Adrenal gland (tissue), 12 donors: Measurements from ENCODE around the gene RPAP3. TPM values are rescaled to one million over a fixed set of nuclear protein-coding genes. Genes with fewer than 3 reads are reported as not detected.

Experiments used
- DNase-seq, 7 donors: peaks; one replicate each; pipeline ENCODE4 v3.0.0-alpha.2; 2019 to 2020
- H3K27ac ChIP-seq, 5 donors: fragments of 200-600 bp; sonication (generic) in 4 of 5; 1 replicate in 3 of 5; 2 replicates in 2 of 5; pipeline versions ENCODE4 v1.5.1 to v1.8.0; 2016 to 2020; ENCODE audit warnings: mild to moderate bottlenecking in 1 of 5
- H3K27me3 ChIP-seq: fragments of 200-600 bp; 2 replicates; pipeline ENCODE4 v1.8.0; 2021
- H3K36me3 ChIP-seq, 2 donors: fragments of 200-600 bp; replicated peaks in 1 of 2; 1 replicate in 1 of 2; 2 replicates in 1 of 2; pipeline versions ENCODE4 v1.5.1 to v1.8.0; 2018 to 2022
- H3K4me1 ChIP-seq, 2 donors: fragments of 200-600 bp; replicated peaks in 1 of 2; 1 replicate in 1 of 2; 2 replicates in 1 of 2; pipeline versions ENCODE4 v1.5.1 to v1.8.0; 2018 to 2021
- H3K4me3 ChIP-seq, 4 donors: fragments of 200-600 bp; sonication (generic) in 3 of 4; one replicate each; pipeline ENCODE4 v1.5.1; 2016 to 2018
- H3K9me3 ChIP-seq, 3 donors: fragments of 200-600 bp; sonication (generic) in 1 of 3; replicated peaks in 1 of 3; 1 replicate in 2 of 3; 2 replicates in 1 of 3; pipeline versions ENCODE4 v1.5.1 to v1.8.0; 2016 to 2021
- CTCF ChIP-seq, 6 experiments: fragments of 450-650 bp in 4 of 6; fragments of 200-600 bp in 2 of 6; sonication (generic) in 1 of 6; IDR thresholded peaks; 1 replicate in 5 of 6; 2 replicates in 1 of 6; pipeline versions ENCODE4 v1.5.1 to v1.8.0; 2016 to 2021; ENCODE audit warnings: antibody characterized with exemption in 6 of 6, mild to moderate bottlenecking in 2 of 6, moderate library complexity in 1 of 6
- POLR2A ChIP-seq, 2 donors: fragments of 450-650 bp; IDR thresholded peaks; one replicate each; pipeline ENCODE4 v1.6.1; 2017; ENCODE audit warnings: antibody characterized with exemption in 2 of 2, mild to moderate bottlenecking in 2 of 2, moderate library complexity in 1 of 2
- WGBS, 4 donors: extraction: QIAGEN DNeasy Blood & Tissue Kit in 2 of 4; methylation state at CpG; one replicate each; pipeline versions ENCODE4 v1.1.5 to v1.1.7; 2013 to 2017; 5-methylcytosine and 5-hydroxymethylcytosine counted together
- intact Hi-C, 2 donors: fragments of 100-400 bp; cut with DNase I; formaldehyde crosslinking; loops; one replicate each; pipeline versions ENCODE4 v1.14.1 to v1.15.0; 2022 to 2023
- polyA plus RNA-seq, 3 donors: library from polyadenylated mRNA; stranded (reverse); fragments of 200-250 nt in 2 of 3; fragments of 350-450 nt in 1 of 3; fragmentation: Illumina TruSeq in 1 of 3; extraction: RNeasy Lipid Tissue Mini Kit (QIAGEN cat#74804) in 1 of 3; gene quantifications; one replicate each; pipeline ENCODE4 v1.2.3, GENCODE V29; 2013 to 2014
- total RNA-seq, 9 donors: library from RNA; depleted of rRNA in 4 of 9; stranded (reverse); fragments of >200 nt in 4 of 9; fragments of 120-200 nt in 1 of 9; fragmentation: NEBNext Ultra II Directional in 1 of 9; extraction: Animal tissue kit (Norgen Biotek cat#: 25700) in 1 of 9; gene quantifications; one replicate each; pipeline versions ENCODE4 v1.1.0 to v1.2.4, GENCODE V29; 2013 to 2023
- donor health status: healthy with polysubstance abuse.
- donor health status: Bipolar disorder and iron deficiency.
- donor health status: DM: yes; HTN: yes; CAD: no.
- donor health status: DM: no; HTN: no; CAD: no.
- donor health status: DM: no; HTN: no; CAD: no.
- donor health status: DM: yes; HTN: yes; CAD: no.

RPAP3 gene
- total and polyA plus RNA-seq, 12 donors, result 7.3 to 56.1 (median 16.7) TPM

- intact Hi-C loops, result no loop called here
- Histone ChIP-seq H3K9me3 (no peaks in the 10 kb centered on the region), H3K4me3 (no peak overlapping the region), H3K4me1 (no peaks in the 10 kb centered on the region), H3K27me3 (no peaks in the 10 kb centered on the region), H3K36me3 (no peaks in the 10 kb centered on the region), H3K27ac (no peak overlapping the region)
- no peak for DNase-seq
- no peak for TF ChIP-seq POLR2A (IDR thresholded peaks at IDR 0.05)
- TF ChIP-seq CTCF (IDR thresholded peaks at IDR 0.05), result no peak
- WGBS, 4 donors, result 60 to 72% (median 66%) methylated on average over 5 of the region's 5 CpGs
Measured at GRCh38 chr12:47725893-47726292, 20.1 kb upstream of the RPAP3 start.

GRCh38 chr12:47725091-47725772 is 19.4 kb upstream of the RPAP3 start, which contains the start of gene ENDOU:
TSS of gene ENDOU (minus strand) at chr12:47725490. CDS start at chr12:47725413, 77 bp downstream.
- H3K9me3 ChIP-seq, result no peaks in the 10 kb centered on the region
- no peak for TF ChIP-seq CTCF (IDR thresholded peaks at IDR 0.05)
- no peak for TF ChIP-seq POLR2A (IDR thresholded peaks at IDR 0.05)
- H3K27me3 ChIP-seq, result no peaks in the 10 kb centered on the region
- no peaks in the 10 kb centered on the region for H3K4me1 ChIP-seq
- no peak within 1 kb of the TSS for H3K27ac ChIP-seq
- H3K36me3 ChIP-seq, result no peaks in the 10 kb centered on the region
- no peak within 1 kb of the TSS for H3K4me3 ChIP-seq
- no peak for DNase-seq
- WGBS, 4 donors, result 87 to 98% (median 97%) methylated on average over 7 to 8 of the region's 8 CpGs
- intact Hi-C loops, result no loop called here

GRCh38 chr12:47722941-47723631 is 17.3 kb upstream of the RPAP3 start:
- H3K4me1 ChIP-seq, result peaks cover under 1 to 4% of the 10 kb centered on the region in 2 donors
- no peaks in the 10 kb centered on the region for H3K36me3 ChIP-seq
- WGBS, 4 donors, result 74 to 87% (median 79%) methylated on average over 5 of the region's 5 CpGs
- H3K4me3 ChIP-seq, result no peak overlapping the region
- no peaks in the 10 kb centered on the region for H3K9me3 ChIP-seq
- no peak for TF ChIP-seq CTCF (IDR thresholded peaks at IDR 0.05)
- TF ChIP-seq POLR2A (IDR thresholded peaks at IDR 0.05), result no peak
- intact Hi-C loops, result loop anchor here in 1 of 2 donors (5.0 kb wide), 1 partner anchor 44 kb away; no protein-coding TSS in a partner anchor
- no peak for DNase-seq
- no peak overlapping the region for H3K27ac ChIP-seq
- no peaks in the 10 kb centered on the region for H3K27me3 ChIP-seq

GRCh38 chr12:47722136-47722834 is 16.5 kb upstream of the RPAP3 start:
- H3K4me1 ChIP-seq, result peaks cover 9 to 12% of the 10 kb centered on the region in 2 donors
- no peak overlapping the region for H3K4me3 ChIP-seq
- H3K36me3 ChIP-seq, result no peaks in the 10 kb centered on the region
- H3K27ac ChIP-seq, result no peak overlapping the region
- intact Hi-C loops, result loop anchor here in 1 of 2 donors (5.0 kb wide), 1 partner anchor 45 kb away; no protein-coding TSS in a partner anchor
- TF ChIP-seq CTCF (IDR thresholded peaks at IDR 0.05) (no peak), POLR2A (IDR thresholded peaks at IDR 0.05) (no peak)
- WGBS, 4 donors, result 81 to 89% (median 86%) methylated on average over 5 to 7 of the region's 7 CpGs
- no peaks in the 10 kb centered on the region for H3K9me3 ChIP-seq
- no peaks in the 10 kb centered on the region for H3K27me3 ChIP-seq
- DNase-seq, result peak in 1 of 7 donors; percentile 3
